Testis (tissue), 2 donors: Measurements from ENCODE around the gene LUC7L3.

Experiments
- CTCF ChIP-seq, 3 experiments: fragments of 450-650 bp in 2 of 3; fragments of 200-600 bp in 1 of 3; sonication (generic) in 1 of 3; IDR thresholded peaks; one replicate each; pipeline ENCODE4 v1.5.1; 2016 to 2019; ENCODE audit warnings: antibody characterized with exemption in 3 of 3, mild to moderate bottlenecking in 2 of 3, moderate library complexity in 1 of 3
- POLR2A ChIP-seq: fragments of 450-650 bp; IDR thresholded peaks from one replicate; pipeline ENCODE4 v1.6.1; 2017; ENCODE audit warnings: antibody characterized with exemption, mild to moderate bottlenecking, moderate library complexity

GRCh38 chr17:50677851-50678375 is 41.5 kb upstream of the LUC7L3 start:
- TF ChIP-seq CTCF (IDR thresholded peaks at IDR 0.05) (no peak), POLR2A (no peak)
